Uterus (tissue), 2 donors: ENCODE results near the gene ABCE1.

Experiments used
- CTCF ChIP-seq, 4 experiments: fragments of 200-600 bp in 2 of 4; fragments of 450-650 bp in 2 of 4; sonication (generic) in 2 of 4; IDR thresholded peaks; one replicate each; pipeline ENCODE4 v1.5.1; 2016 to 2019; ENCODE audit warnings: antibody characterized with exemption in 4 of 4, mild to moderate bottlenecking in 2 of 4, moderate library complexity in 1 of 4
- POLR2A ChIP-seq, 2 donors: fragments of 450-650 bp; IDR thresholded peaks; one replicate each; pipeline ENCODE4 v1.6.1; 2016; ENCODE audit warnings: antibody characterized with exemption in 2 of 2, mild to moderate bottlenecking in 1 of 2, moderate library complexity in 1 of 2

GRCh38 chr4:145098675-145099037 lies 545 bp downstream of the ABCE1 start:
- no peak for TF ChIP-seq CTCF (IDR thresholded peaks at IDR 0.05)
- no peak for TF ChIP-seq POLR2A (IDR thresholded peaks at IDR 0.05)
